Esophagus squamous epithelium (tissue), 5 donors: ENCODE data around the gene PLEKHA7. TPM values are rescaled to one million over a fixed set of nuclear protein-coding genes. Genes with fewer than 3 reads are reported as not detected.

Experiments used
- DNase-seq: peaks from one replicate; lab custom pipeline; 2025; lab: John Stamatoyannopoulos, UW
- H3K27ac ChIP-seq, 4 donors: fragments of 200-600 bp; sonication (generic); one replicate each; pipeline ENCODE4 v1.5.1; 2016 to 2019; ENCODE audit warnings: mild to moderate bottlenecking in 1 of 4
- H3K27me3 ChIP-seq, 4 donors: fragments of 200-600 bp; sonication (generic); 1 replicate in 3 of 4; 2 replicates in 1 of 4; pipeline versions ENCODE4 v1.5.1 to v1.6.0; 2017 to 2021; ENCODE audit warnings: antibody characterized with exemption in 1 of 4
- H3K36me3 ChIP-seq, 3 donors: fragments of 200-600 bp; sonication (generic); one replicate each; pipeline ENCODE4 v1.5.1; 2016 to 2019
- H3K4me1 ChIP-seq, 3 donors: fragments of 200-600 bp; sonication (generic); one replicate each; pipeline ENCODE4 v1.5.1; 2017 to 2019
- H3K4me3 ChIP-seq, 4 donors: fragments of 200-600 bp; sonication (generic); 1 replicate in 3 of 4; 2 replicates in 1 of 4; pipeline ENCODE4 v1.5.1; 2016 to 2019; ENCODE audit warnings: mild to moderate bottlenecking in 2 of 4, moderate library complexity in 1 of 4
- H3K9me3 ChIP-seq, 3 donors: fragments of 200-600 bp; sonication (generic); one replicate each; pipeline ENCODE4 v1.5.1; 2016 to 2019
- CTCF ChIP-seq, 6 experiments: fragments of 450-650 bp in 4 of 6; fragments of 200-600 bp in 2 of 6; sonication (generic) in 2 of 6; IDR thresholded peaks; one replicate each; pipeline ENCODE4 v1.5.1; 2016 to 2019; ENCODE audit warnings: antibody characterized with exemption in 6 of 6, mild to moderate bottlenecking in 4 of 6, moderate library complexity in 4 of 6
- POLR2A ChIP-seq, 4 donors: fragments of 450-650 bp; IDR thresholded peaks; one replicate each; pipeline ENCODE4 v1.6.1; 2017; ENCODE audit warnings: antibody characterized with exemption in 4 of 4, mild to moderate bottlenecking in 4 of 4, moderate library complexity in 3 of 4
- WGBS, 2 donors: methylation state at CpG; one replicate each; pipeline ENCODE4 v1.1.5; 2018; 5-methylcytosine and 5-hydroxymethylcytosine counted together
- intact Hi-C: fragments of 100-400 bp; cut with DNase I; formaldehyde crosslinking; loops from one replicate; pipeline ENCODE4 v1.15.0; 2022
- total RNA-seq, 4 donors: library from RNA; depleted of rRNA; stranded (reverse); fragments of >200 nt; gene quantifications; one replicate each; pipeline ENCODE4 v1.1.0, GENCODE V29; 2016
- donor health status: DM: yes; HTN: yes; CAD: no.

Gene PLEKHA7
- total RNA-seq, 4 donors from 2014 or later = 49.8 to 129 (median 59.3) TPM

GRCh38 chr11:16773981-16774935, 240.0 kb downstream of the PLEKHA7 start:
- WGBS, 2 donors = 75 to 82% methylated on average over 8 of the region's 9 CpGs
- DNase-seq = no peak

GRCh38 chr11:16772141-16772512, 242.1 kb downstream of the PLEKHA7 start:
- intact Hi-C loops = no loop called here
- TF ChIP-seq CTCF (IDR thresholded peaks at IDR 0.05) = no peak
- no peak for TF ChIP-seq POLR2A (IDR thresholded peaks at IDR 0.05)
- no peak overlapping the region for H3K4me3 ChIP-seq
- DNase-seq = no peak
- H3K4me1 ChIP-seq = peaks cover 0 to 29% (median 5%) of the 10 kb centered on the region in 3 donors
- H3K9me3 ChIP-seq = no peaks in the 10 kb centered on the region
- H3K27ac ChIP-seq = no peak overlapping the region
- WGBS, 2 donors = 100% methylated on average over 2 of the region's 2 CpGs
- peaks cover 0 to 4% (median 0%) of the 10 kb centered on the region in 3 donors for H3K36me3 ChIP-seq
- peaks cover 0 to 55% (median 0%) of the 10 kb centered on the region in 4 donors for H3K27me3 ChIP-seq

More at GRCh38 chr11:16773981-16774935, 240.0 kb downstream of the PLEKHA7 start:
- peaks cover 0 to 23% (median 0%) of the 10 kb centered on the region in 3 donors for H3K36me3 ChIP-seq
- H3K27me3 ChIP-seq = peaks cover 0 to 44% (median 0%) of the 10 kb centered on the region in 4 donors
- TF ChIP-seq POLR2A (IDR thresholded peaks at IDR 0.05) (no peak), CTCF (IDR thresholded peaks at IDR 0.05) (no peak)
- no peak overlapping the region for H3K4me3 ChIP-seq
- no peaks in the 10 kb centered on the region for H3K9me3 ChIP-seq
- no peak overlapping the region for H3K27ac ChIP-seq
- intact Hi-C loops = no loop called here
- H3K4me1 ChIP-seq = peaks cover 0 to 48% (median 5%) of the 10 kb centered on the region in 3 donors

GRCh38 chr11:16771350-16772140, 242.7 kb downstream of the PLEKHA7 start:
- TF ChIP-seq POLR2A (IDR thresholded peaks at IDR 0.05) = no peak
- H3K4me1 ChIP-seq = peaks cover 0 to 23% (median 5%) of the 10 kb centered on the region in 3 donors
- 76 to 84% methylated on average over 7 to 12 of the region's 12 CpGs for WGBS, 2 donors
- no peak for DNase-seq
- H3K9me3 ChIP-seq = no peaks in the 10 kb centered on the region
- no peaks in the 10 kb centered on the region for H3K36me3 ChIP-seq
- H3K27me3 ChIP-seq = peaks cover 0 to 56% (median 0%) of the 10 kb centered on the region in 4 donors
- no peak overlapping the region for H3K27ac ChIP-seq
- intact Hi-C loops = no loop called here
- no peak overlapping the region for H3K4me3 ChIP-seq

GRCh38 chr11:16770016-16770415, 244.2 kb downstream of the PLEKHA7 start:
- Histone ChIP-seq H3K4me3 (no peak overlapping the region), H3K36me3 (no peaks in the 10 kb centered on the region), H3K27me3 (peaks cover 0 to 48% (median 0%) of the 10 kb centered on the region in 4 donors), H3K27ac (no peak overlapping the region), H3K9me3 (no peaks in the 10 kb centered on the region), H3K4me1 (peaks cover 0 to 8% (median 0%) of the 10 kb centered on the region in 3 donors)
- WGBS, 2 donors = 85 to 86% methylated on average over 3 to 6 of the region's 11 CpGs
- no peak for DNase-seq
- TF ChIP-seq CTCF (IDR thresholded peaks at IDR 0.05) (no peak), POLR2A (IDR thresholded peaks at IDR 0.05) (no peak)
- intact Hi-C loops = no loop called here

- H3K27me3 ChIP-seq = peaks cover 0 to 42% (median 0%) of the 10 kb centered on the region in 4 donors
- TF ChIP-seq CTCF (IDR thresholded peaks at IDR 0.05) (no peak), POLR2A (IDR thresholded peaks at IDR 0.05) (no peak)
- DNase-seq = no peak
- intact Hi-C loops = no loop called here
- H3K4me1 ChIP-seq = peaks cover 0 to 6% (median 0%) of the 10 kb centered on the region in 3 donors
- H3K36me3 ChIP-seq = no peaks in the 10 kb centered on the region
- H3K9me3 ChIP-seq = no peaks in the 10 kb centered on the region
- no peak overlapping the region for H3K4me3 ChIP-seq
- WGBS, 2 donors = 41 to 79% methylated on average over 4 of the region's 4 CpGs
- H3K27ac ChIP-seq = no peak overlapping the region
These were observed 244.8 kb downstream of the PLEKHA7 start for GRCh38 chr11:16769386-16769785.
